ENCODE data around the gene IBTK. TPM values are rescaled to one million over a fixed set of nuclear protein-coding genes. Genes with fewer than 3 reads are reported as not detected.

IBTK gene
- polyA plus RNA-seq, 2 of the 4 experiments (the other 2 are of a cell fraction): 34.2 to 87.3 TPM

DNA sequence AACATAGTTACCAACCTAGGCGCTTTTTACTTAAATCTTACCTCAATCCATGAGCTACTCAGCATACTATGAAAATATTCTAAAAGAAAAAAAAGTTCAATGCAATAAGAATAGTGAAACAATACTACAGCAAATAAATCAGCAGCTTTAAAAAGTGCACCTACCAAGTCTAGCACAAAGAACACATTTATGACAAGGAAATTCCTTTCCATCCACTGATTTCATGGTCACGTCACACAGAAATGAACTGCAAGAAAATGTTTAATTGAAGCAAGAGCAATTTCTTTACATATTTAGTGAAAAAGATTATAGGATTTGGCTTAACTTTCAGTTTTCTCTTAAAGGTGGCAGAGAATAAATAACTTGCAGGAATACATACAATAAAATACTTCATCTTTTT is 36.2 kb downstream of the IBTK start (continued):
- TF ChIP-seq, protein P1, sequence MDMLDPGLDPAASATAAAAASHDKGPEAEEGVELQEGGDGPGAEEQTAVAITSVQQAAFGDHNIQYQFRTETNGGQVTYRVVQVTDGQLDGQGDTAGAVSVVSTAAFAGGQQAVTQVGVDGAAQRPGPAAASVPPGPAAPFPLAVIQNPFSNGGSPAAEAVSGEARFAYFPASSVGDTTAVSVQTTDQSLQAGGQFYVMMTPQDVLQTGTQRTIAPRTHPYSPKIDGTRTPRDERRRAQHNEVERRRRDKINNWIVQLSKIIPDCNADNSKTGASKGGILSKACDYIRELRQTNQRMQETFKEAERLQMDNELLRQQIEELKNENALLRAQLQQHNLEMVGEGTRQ (IDR thresholded peaks at IDR 0.05): no peak
- TF ChIP-seq POLR2AphosphoS2 (conservative IDR thresholded peaks at IDR 0.05; ENCODE audit: low read length) (no peak), RARB (CRISPR knock-in tag; IDR thresholded peaks at IDR 0.05) (no peak), ZC3H11A (IDR thresholded peaks at IDR 0.05) (no peak)
- TF ChIP-seq, protein P2, sequence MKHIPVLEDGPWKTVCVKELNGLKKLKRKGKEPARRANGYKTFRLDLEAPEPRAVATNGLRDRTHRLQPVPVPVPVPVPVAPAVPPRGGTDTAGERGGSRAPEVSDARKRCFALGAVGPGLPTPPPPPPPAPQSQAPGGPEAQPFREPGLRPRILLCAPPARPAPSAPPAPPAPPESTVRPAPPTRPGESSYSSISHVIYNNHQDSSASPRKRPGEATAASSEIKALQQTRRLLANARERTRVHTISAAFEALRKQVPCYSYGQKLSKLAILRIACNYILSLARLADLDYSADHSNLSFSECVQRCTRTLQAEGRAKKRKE (CRISPR knock-in tag; IDR thresholded peaks at IDR 0.05; ENCODE audit: low read depth): no peak

DNA sequence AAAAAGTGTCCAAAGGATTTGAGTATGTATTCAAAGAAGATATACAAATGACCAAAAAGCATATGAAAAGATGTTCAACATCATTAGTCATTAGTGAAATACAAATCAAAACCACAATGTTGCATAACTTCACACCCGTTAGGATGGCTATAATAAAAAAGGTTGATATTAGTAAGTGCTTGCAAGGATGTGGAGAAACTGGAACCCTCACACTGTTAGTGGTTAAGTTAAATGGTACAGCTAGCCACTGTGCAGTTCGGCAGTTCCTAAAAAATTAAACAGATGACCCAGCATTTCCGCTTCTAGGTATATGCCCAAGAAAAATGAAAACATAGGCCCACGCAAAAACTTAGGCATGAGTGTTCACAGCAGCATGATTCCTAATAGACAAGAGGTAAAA is 38.6 kb downstream of the IBTK start:
- H3K27ac ChIP-seq: no peak overlapping the region
- no peak overlapping the region for H3K4me3 ChIP-seq
- 91% methylated on average over 4 of the region's 4 CpGs for WGBS (ENCODE audit: missing lambda C conversion rate)
- FAIRE-seq (no peak), ATAC-seq (no peak), DNase-seq (ENCODE audit: low read depth in 1 of 2, low spot score in 1 of 2) (no peak)
- H3K4me2 ChIP-seq: no peak overlapping the region
- CTCF ChIA-PET: no interaction called here
- POLR2A ChIA-PET: no interaction called here
- H3K4me1 ChIP-seq: peaks cover 10% of the 10 kb centered on the region; the same call in 2 of the 3 replicates
- TF ChIP-seq EHF (CRISPR knock-in tag; IDR thresholded peaks at IDR 0.05): no peak
- TF ChIP-seq, protein P2 (CRISPR knock-in tag; IDR thresholded peaks at IDR 0.05; ENCODE audit: low read depth): no peak
- H3K9me3 ChIP-seq: no peaks in the 10 kb centered on the region

DNA sequence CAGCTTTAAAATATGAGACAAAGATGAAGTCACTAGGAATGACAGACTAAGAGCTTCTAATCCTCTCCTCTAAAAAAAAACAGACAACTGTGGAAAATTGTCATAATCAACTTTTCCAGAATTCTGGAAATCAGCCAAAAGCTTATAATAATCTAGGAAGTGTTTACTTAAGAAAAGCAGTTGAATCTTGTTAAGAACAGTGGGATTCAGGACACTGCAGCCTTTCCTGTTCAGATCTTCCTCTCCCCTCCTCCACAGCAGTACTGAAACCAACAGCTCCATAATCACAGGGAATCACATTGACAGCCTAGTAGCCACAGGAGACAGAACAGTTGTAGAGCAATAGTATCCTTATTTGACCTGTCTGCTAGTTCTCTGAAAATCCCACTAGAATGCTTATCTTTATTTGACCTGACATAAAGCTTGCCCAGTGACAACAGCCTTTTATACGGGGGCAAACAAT is 41.6 kb downstream of the IBTK start:
- H3K4me1 ChIP-seq: peaks cover 10% of the 10 kb centered on the region; the same call in 2 of the 3 replicates
- DNase-seq (ENCODE audit: low read depth in 1 of 2, low spot score in 1 of 2) (no peak), FAIRE-seq (no peak), ATAC-seq (no peak; a peak in 1 of 6 replicates)
- H3K27ac ChIP-seq: no peak overlapping the region
- H3K4me2 ChIP-seq: no peak overlapping the region
- 76% methylated on average over 1 of the region's 1 CpG for WGBS (ENCODE audit: missing lambda C conversion rate)
- POLR2A ChIA-PET: interaction anchor here (0.5 kb wide), 1 partner anchor 36 kb away, joined by 3 read pairs; no protein-coding TSS in a partner anchor
- no peaks in the 10 kb centered on the region for H3K9me3 ChIP-seq
- no peak for TF ChIP-seq FOSB (CRISPR knock-in tag; IDR thresholded peaks at IDR 0.05)
- TF ChIP-seq HOXB5 (CRISPR knock-in tag; IDR thresholded peaks at IDR 0.05): no peak
- no peak for TF ChIP-seq CHD4 (IDR thresholded peaks at IDR 0.05; ENCODE audit: borderline replicate concordance)
- TF ChIP-seq, protein P3, sequence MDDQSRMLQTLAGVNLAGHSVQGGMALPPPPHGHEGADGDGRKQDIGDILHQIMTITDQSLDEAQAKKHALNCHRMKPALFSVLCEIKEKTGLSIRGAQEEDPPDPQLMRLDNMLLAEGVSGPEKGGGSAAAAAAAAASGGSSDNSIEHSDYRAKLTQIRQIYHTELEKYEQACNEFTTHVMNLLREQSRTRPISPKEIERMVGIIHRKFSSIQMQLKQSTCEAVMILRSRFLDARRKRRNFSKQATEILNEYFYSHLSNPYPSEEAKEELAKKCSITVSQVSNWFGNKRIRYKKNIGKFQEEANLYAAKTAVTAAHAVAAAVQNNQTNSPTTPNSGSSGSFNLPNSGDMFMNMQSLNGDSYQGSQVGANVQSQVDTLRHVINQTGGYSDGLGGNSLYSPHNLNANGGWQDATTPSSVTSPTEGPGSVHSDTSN (IDR thresholded peaks at IDR 0.05): no peak
- TF ChIP-seq, protein P4, sequence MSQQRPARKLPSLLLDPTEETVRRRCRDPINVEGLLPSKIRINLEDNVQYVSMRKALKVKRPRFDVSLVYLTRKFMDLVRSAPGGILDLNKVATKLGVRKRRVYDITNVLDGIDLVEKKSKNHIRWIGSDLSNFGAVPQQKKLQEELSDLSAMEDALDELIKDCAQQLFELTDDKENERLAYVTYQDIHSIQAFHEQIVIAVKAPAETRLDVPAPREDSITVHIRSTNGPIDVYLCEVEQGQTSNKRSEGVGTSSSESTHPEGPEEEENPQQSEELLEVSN (IDR thresholded peaks at IDR 0.05; ENCODE audit: borderline replicate concordance, low read depth): no peak
- no peak for TF ChIP-seq PHF8 (IDR thresholded peaks at IDR 0.05; ENCODE audit: borderline replicate concordance, low read depth)
- TF ChIP-seq HEYL (CRISPR knock-in tag; IDR thresholded peaks at IDR 0.05): no peak
- no peak for TF ChIP-seq HDAC2 (IDR thresholded peaks at IDR 0.05)
- TF ChIP-seq, protein P5, sequence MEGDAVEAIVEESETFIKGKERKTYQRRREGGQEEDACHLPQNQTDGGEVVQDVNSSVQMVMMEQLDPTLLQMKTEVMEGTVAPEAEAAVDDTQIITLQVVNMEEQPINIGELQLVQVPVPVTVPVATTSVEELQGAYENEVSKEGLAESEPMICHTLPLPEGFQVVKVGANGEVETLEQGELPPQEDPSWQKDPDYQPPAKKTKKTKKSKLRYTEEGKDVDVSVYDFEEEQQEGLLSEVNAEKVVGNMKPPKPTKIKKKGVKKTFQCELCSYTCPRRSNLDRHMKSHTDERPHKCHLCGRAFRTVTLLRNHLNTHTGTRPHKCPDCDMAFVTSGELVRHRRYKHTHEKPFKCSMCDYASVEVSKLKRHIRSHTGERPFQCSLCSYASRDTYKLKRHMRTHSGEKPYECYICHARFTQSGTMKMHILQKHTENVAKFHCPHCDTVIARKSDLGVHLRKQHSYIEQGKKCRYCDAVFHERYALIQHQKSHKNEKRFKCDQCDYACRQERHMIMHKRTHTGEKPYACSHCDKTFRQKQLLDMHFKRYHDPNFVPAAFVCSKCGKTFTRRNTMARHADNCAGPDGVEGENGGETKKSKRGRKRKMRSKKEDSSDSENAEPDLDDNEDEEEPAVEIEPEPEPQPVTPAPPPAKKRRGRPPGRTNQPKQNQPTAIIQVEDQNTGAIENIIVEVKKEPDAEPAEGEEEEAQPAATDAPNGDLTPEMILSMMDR (IDR thresholded peaks at IDR 0.05): no peak
- no peak for TF ChIP-seq EP300 (IDR thresholded peaks at IDR 0.05)
- TF ChIP-seq TP53 (CRISPR knock-in tag; IDR thresholded peaks at IDR 0.05): no peak
- TF ChIP-seq HOXA7 (CRISPR knock-in tag; IDR thresholded peaks at IDR 0.05): no peak
- TF ChIP-seq KDM1A (IDR thresholded peaks at IDR 0.05; ENCODE audit: low read depth): no peak
- no peak for TF ChIP-seq GATA3 (IDR thresholded peaks at IDR 0.05; ENCODE audit: borderline replicate concordance)
- TF ChIP-seq HOXB13 (CRISPR knock-in tag; IDR thresholded peaks at IDR 0.05; ENCODE audit: low read depth): no peak
- no peak for TF ChIP-seq CEBPB (IDR thresholded peaks at IDR 0.05)
- TF ChIP-seq EHMT2 (IDR thresholded peaks at IDR 0.05; ENCODE audit: low read depth): no peak
- TF ChIP-seq, protein P6, sequence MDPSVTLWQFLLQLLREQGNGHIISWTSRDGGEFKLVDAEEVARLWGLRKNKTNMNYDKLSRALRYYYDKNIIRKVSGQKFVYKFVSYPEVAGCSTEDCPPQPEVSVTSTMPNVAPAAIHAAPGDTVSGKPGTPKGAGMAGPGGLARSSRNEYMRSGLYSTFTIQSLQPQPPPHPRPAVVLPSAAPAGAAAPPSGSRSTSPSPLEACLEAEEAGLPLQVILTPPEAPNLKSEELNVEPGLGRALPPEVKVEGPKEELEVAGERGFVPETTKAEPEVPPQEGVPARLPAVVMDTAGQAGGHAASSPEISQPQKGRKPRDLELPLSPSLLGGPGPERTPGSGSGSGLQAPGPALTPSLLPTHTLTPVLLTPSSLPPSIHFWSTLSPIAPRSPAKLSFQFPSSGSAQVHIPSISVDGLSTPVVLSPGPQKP (IDR thresholded peaks at IDR 0.05; ENCODE audit: low read depth, low read length): no peak
- TF ChIP-seq NPAS2 (CRISPR knock-in tag; IDR thresholded peaks at IDR 0.05; ENCODE audit: borderline replicate concordance): no peak
- TF ChIP-seq, protein P7, sequence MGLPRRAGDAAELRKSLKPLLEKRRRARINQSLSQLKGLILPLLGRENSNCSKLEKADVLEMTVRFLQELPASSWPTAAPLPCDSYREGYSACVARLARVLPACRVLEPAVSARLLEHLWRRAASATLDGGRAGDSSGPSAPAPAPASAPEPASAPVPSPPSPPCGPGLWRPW (IDR thresholded peaks at IDR 0.05): no peak
- no peak overlapping the region for H3K4me3 ChIP-seq
- CTCF ChIA-PET: no interaction called here
